ENCODE measurements around the gene BTBD2. TPM values are rescaled to one million over a fixed set of nuclear protein-coding genes. Genes with fewer than 3 reads are reported as not detected.

BTBD2 gene
- total and polyA plus RNA-seq, 2 of the 13 experiments (the other 11 are each of a cell fraction or from before 2014, with no cell fraction given): 28.1 to 45.3 TPM

- ATAC-seq (no peak), DNase-seq (ENCODE audit: low spot score) (no peak), FAIRE-seq (no peak)
- BruUV-seq (replicated peaks): no TSS peak
- no peak overlapping the region for H3K4me2 ChIP-seq (ENCODE audit: low read depth, low read length)
- TF ChIP-seq ZNF772 (CRISPR knock-in tag; IDR thresholded peaks at IDR 0.05) (no peak), AGO2 (optimal IDR thresholded peaks at IDR 0.05; ENCODE audit: low read depth, low read length) (peak; percentile 72), ZSCAN25 (CRISPR knock-in tag; IDR thresholded peaks at IDR 0.05) (peak; percentile 35; the same call in 1 of the 2 replicates), RBFOX2 (IDR thresholded peaks at IDR 0.05; ENCODE audit: low read depth, low read length) (peak; percentile 79)
- 99% methylated on average over 36 of the region's 50 CpGs for WGBS (ENCODE audit: low lambda C conversion rate)
- peaks cover 13 to 38% of the 10 kb centered on the region in 2 experiments for H3K36me3 ChIP-seq (replicated peaks in 1 of 2; ENCODE audit: control insufficient read depth in 1 of 2, insufficient read depth in 2 of 2, low read length in 2 of 2)
- in situ Hi-C loops (cut with HindIII; ENCODE audit: extremely low pct_ligation_motif_present, low pct_unique_long_range_greater_than_20kb): no loop called here
- no peak overlapping the region for H3K9ac ChIP-seq (ENCODE audit: insufficient read depth, low read depth, low read length)
- no peak overlapping the region for H3K27ac ChIP-seq (ENCODE audit: extremely low read length, insufficient read depth, low read length)
- POLR2A ChIA-PET: interaction anchor here (1.8 kb wide), 1 partner anchor 14 kb away, joined by 9 read pairs; no protein-coding TSS in a partner anchor
- no peaks in the 10 kb centered on the region for H3K27me3 ChIP-seq (ENCODE audit: control insufficient read depth in 1 of 2, insufficient read depth in 2 of 2, low read length in 2 of 2)
- intact Hi-C loops (cut with micrococcal nuclease; ENCODE audit: unreplicated experiment): no loop called here
- H4K20me1 ChIP-seq (ENCODE audit: insufficient read depth, low read length): peaks cover 47% of the 10 kb centered on the region
- no peaks in the 10 kb centered on the region for H3K9me3 ChIP-seq (ENCODE audit: low read length)
- CTCF ChIA-PET (ENCODE audit: low intra/inter-chr PET ratio, low total read pairs): no interaction called here
- H3K79me2 ChIP-seq (ENCODE audit: insufficient read depth, low read length): peaks cover 34% of the 10 kb centered on the region
- H3K4me3 ChIP-seq (replicated peaks in 1 of 3; ENCODE audit: insufficient read depth in 1 of 3, low read depth in 2 of 3, low read length in 3 of 3): no peak overlapping the region
- H2AFZ ChIP-seq (ENCODE audit: low read length): no peak overlapping the region
- peaks cover 33% of the 10 kb centered on the region for H3K4me1 ChIP-seq (ENCODE audit: insufficient read depth, low read length)
Measured at GRCh38 chr19:2046046-2046907, 30.8 kb upstream of the BTBD2 start.

DNA sequence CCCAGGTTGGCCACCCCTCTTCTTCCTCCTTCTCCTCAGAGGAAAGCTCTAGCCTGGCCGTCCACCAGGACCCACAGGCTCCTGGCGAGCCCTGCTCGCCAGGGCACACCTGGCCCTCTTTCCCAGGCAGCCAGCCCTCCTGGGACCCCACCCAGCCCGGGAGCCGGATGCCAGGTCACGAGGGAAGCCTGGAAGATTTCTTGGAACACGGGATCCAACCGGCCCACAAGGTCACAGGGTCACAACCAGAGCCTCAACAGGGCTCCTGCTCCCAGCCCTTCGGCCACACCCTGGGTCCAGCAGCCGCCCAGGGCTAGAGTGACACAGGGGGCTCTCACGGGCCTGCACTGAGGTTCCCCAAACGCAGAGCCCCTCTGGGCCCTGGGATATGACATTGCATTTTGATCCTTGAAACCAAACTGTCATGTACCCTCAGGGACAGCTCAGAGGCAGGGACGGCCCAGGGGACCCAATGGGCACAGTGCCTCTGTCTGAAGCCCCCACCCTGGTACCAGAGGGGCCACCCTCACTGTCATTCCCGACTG is 30.1 kb upstream of the BTBD2 start:
- Histone ChIP-seq H3K4me3 (replicated peaks in 1 of 3; ENCODE audit: insufficient read depth in 1 of 3, low read depth in 2 of 3, low read length in 3 of 3) (no peak overlapping the region), H3K4me1 (ENCODE audit: insufficient read depth, low read length) (peaks cover 33% of the 10 kb centered on the region), H3K9ac (ENCODE audit: insufficient read depth, low read depth, low read length) (no peak overlapping the region), H3K9me3 (ENCODE audit: low read length) (no peaks in the 10 kb centered on the region), H3K79me2 (ENCODE audit: insufficient read depth, low read length) (peaks cover 33% of the 10 kb centered on the region), H3K4me2 (ENCODE audit: low read depth, low read length) (no peak overlapping the region), H3K36me3 (replicated peaks in 1 of 2; ENCODE audit: control insufficient read depth in 1 of 2, insufficient read depth in 2 of 2, low read length in 2 of 2) (peaks cover 20 to 40% of the 10 kb centered on the region in 2 experiments), H4K20me1 (ENCODE audit: insufficient read depth, low read length) (peaks cover 47% of the 10 kb centered on the region), H3K27me3 (ENCODE audit: control insufficient read depth in 1 of 2, insufficient read depth in 2 of 2, low read length in 2 of 2) (no peaks in the 10 kb centered on the region), H3K27ac (ENCODE audit: extremely low read length, insufficient read depth, low read length) (no peak overlapping the region), H2AFZ (ENCODE audit: low read length) (no peak overlapping the region)
- DNase-seq (ENCODE audit: low spot score) (no peak), FAIRE-seq (no peak), ATAC-seq (no peak)
- ChIA-PET CTCF (ENCODE audit: low intra/inter-chr PET ratio, low total read pairs) (no interaction called here), POLR2A (no interaction called here)
- in situ Hi-C loops (cut with HindIII; ENCODE audit: extremely low pct_ligation_motif_present, low pct_unique_long_range_greater_than_20kb): no loop called here
- TF ChIP-seq TCF7L2 (IDR thresholded peaks at IDR 0.05; ENCODE audit: low read depth, low read length) (no peak), EP300 (IDR thresholded peaks at IDR 0.05; ENCODE audit: low read depth in 2 of 2, low read length in 2 of 2) (no peak), EP300 (CRISPR knock-in tag; IDR thresholded peaks at IDR 0.05; ENCODE audit: borderline replicate concordance) (no peak), PHF21A (CRISPR knock-in tag; IDR thresholded peaks at IDR 0.05) (no peak), MYPOP (CRISPR knock-in tag; IDR thresholded peaks at IDR 0.05) (no peak), ZNF878 (CRISPR knock-in tag; IDR thresholded peaks at IDR 0.05) (no peak), FOXO1 (CRISPR knock-in tag; IDR thresholded peaks at IDR 0.05) (no peak), ZNF703 (CRISPR knock-in tag; IDR thresholded peaks at IDR 0.05; ENCODE audit: borderline replicate concordance) (no peak), ZNF556 (CRISPR knock-in tag; IDR thresholded peaks at IDR 0.05; ENCODE audit: borderline replicate concordance) (no peak)
- no TSS peak for BruUV-seq (replicated peaks)
- 96% methylated on average over 3 of the region's 14 CpGs for WGBS (ENCODE audit: low lambda C conversion rate)
- intact Hi-C loops (cut with micrococcal nuclease; ENCODE audit: unreplicated experiment): no loop called here

All from HepG2 (cell line).